Right atrium auricular region (tissue), 2 donors: ENCODE results near the gene BARD1. TPM values are rescaled to one million over a fixed set of nuclear protein-coding genes. Genes with fewer than 3 reads are reported as not detected.

ENCODE experiments used
- DNase-seq: peaks from one replicate; pipeline ENCODE4 v3.0.0-alpha.2; 2019; ENCODE audit warnings: low spot score
- H3K27ac ChIP-seq, 2 donors: fragments of 200-600 bp; sonication (generic); 1 replicate in 1 of 2; 2 replicates in 1 of 2; pipeline ENCODE4 v1.5.1; 2016 to 2019
- H3K27me3 ChIP-seq, 2 donors: fragments of 200-600 bp; sonication (generic); one replicate each; pipeline versions ENCODE4 v1.5.1 to v1.6.0; 2017 to 2019
- H3K36me3 ChIP-seq: fragments of 200-600 bp; sonication (generic); one replicate; pipeline ENCODE4 v1.5.1; 2016
- H3K4me1 ChIP-seq, 2 donors: fragments of 200-600 bp; sonication (generic); one replicate each; pipeline versions ENCODE4 v1.5.1 to v1.6.0; 2017 to 2019
- H3K4me3 ChIP-seq, 2 donors: fragments of 200-600 bp; sonication (generic); 1 replicate in 1 of 2; 2 replicates in 1 of 2; pipeline ENCODE4 v1.5.1; 2017 to 2019; ENCODE audit warnings: mild to moderate bottlenecking in 1 of 2, moderate library complexity in 1 of 2
- H3K9me3 ChIP-seq, 2 donors: fragments of 200-600 bp; sonication (generic); one replicate each; pipeline ENCODE4 v1.5.1; 2019
- CTCF ChIP-seq, 2 donors: fragments of 200-600 bp; sonication (generic); IDR thresholded peaks; one replicate each; pipeline ENCODE4 v1.5.1; 2019; ENCODE audit warnings: antibody characterized with exemption in 2 of 2
- total RNA-seq, 2 donors: library from RNA; depleted of rRNA; stranded (reverse); fragments of >200 nt; gene quantifications; one replicate each; pipeline ENCODE4 v1.1.0, GENCODE V29; 2016

The BARD1 gene
- total RNA-seq, 2 donors from 2014 or later: 13.5 to 15.7 TPM

- TF ChIP-seq CTCF (IDR thresholded peaks at IDR 0.05): no peak
- H3K9me3 ChIP-seq: peaks cover 0 to 13% of the 10 kb centered on the region in 2 donors
Observed at GRCh38 chr2:214782671-214783070, 26.8 kb downstream of the BARD1 start.

GRCh38 chr2:214781226-214781625 is 28.3 kb downstream of the BARD1 start:
- TF ChIP-seq CTCF (IDR thresholded peaks at IDR 0.05): no peak
- Histone ChIP-seq H3K4me1 (no peaks in the 10 kb centered on the region), H3K9me3 (peaks cover 0 to 13% of the 10 kb centered on the region in 2 donors), H3K4me3 (no peak overlapping the region), H3K27ac (no peak overlapping the region), H3K27me3 (no peaks in the 10 kb centered on the region), H3K36me3 (peaks cover 20% of the 10 kb centered on the region)
- DNase-seq: no peak

More at GRCh38 chr2:214782671-214783070, 26.8 kb downstream of the BARD1 start:
- peaks cover 20% of the 10 kb centered on the region for H3K36me3 ChIP-seq
- no peak for DNase-seq
- no peak overlapping the region for H3K27ac ChIP-seq
- H3K27me3 ChIP-seq: no peaks in the 10 kb centered on the region
- H3K4me1 ChIP-seq: no peaks in the 10 kb centered on the region
- no peak overlapping the region for H3K4me3 ChIP-seq

- Histone ChIP-seq H3K4me3 (no peak overlapping the region), H3K4me1 (peaks cover 0 to 5% of the 10 kb centered on the region in 2 donors), H3K27me3 (no peaks in the 10 kb centered on the region), H3K27ac (no peak overlapping the region), H3K9me3 (peaks cover 0 to 1% of the 10 kb centered on the region in 2 donors), H3K36me3 (peaks cover 16% of the 10 kb centered on the region)
- DNase-seq: no peak
- no peak for TF ChIP-seq CTCF (IDR thresholded peaks at IDR 0.05)
Observed at GRCh38 chr2:214775971-214776370, 33.5 kb downstream of the BARD1 start.

GRCh38 chr2:214774108-214774507 is 35.4 kb downstream of the BARD1 start:
- Histone ChIP-seq H3K27me3 (no peaks in the 10 kb centered on the region), H3K27ac (no peak overlapping the region), H3K36me3 (no peaks in the 10 kb centered on the region), H3K4me1 (peaks cover 0 to 5% of the 10 kb centered on the region in 2 donors), H3K9me3 (no peaks in the 10 kb centered on the region), H3K4me3 (no peak overlapping the region)
- no peak for DNase-seq
- no peak for TF ChIP-seq CTCF (IDR thresholded peaks at IDR 0.05)

- no peak overlapping the region for H3K27ac ChIP-seq
- no peak overlapping the region for H3K4me3 ChIP-seq
- no peaks in the 10 kb centered on the region for H3K27me3 ChIP-seq
- no peak for DNase-seq
- no peak for TF ChIP-seq CTCF (IDR thresholded peaks at IDR 0.05)
- no peaks in the 10 kb centered on the region for H3K9me3 ChIP-seq
- no peaks in the 10 kb centered on the region for H3K36me3 ChIP-seq
- H3K4me1 ChIP-seq: peaks cover 0 to 5% of the 10 kb centered on the region in 2 donors
Observed at GRCh38 chr2:214772443-214773015, 37.0 kb downstream of the BARD1 start.

GRCh38 chr2:214765180-214765579 is 44.3 kb downstream of the BARD1 start:
- Histone ChIP-seq H3K4me3 (no peak overlapping the region), H3K36me3 (peaks cover 16% of the 10 kb centered on the region), H3K27me3 (no peaks in the 10 kb centered on the region), H3K4me1 (no peaks in the 10 kb centered on the region), H3K9me3 (no peaks in the 10 kb centered on the region), H3K27ac (no peak overlapping the region)
- TF ChIP-seq CTCF (IDR thresholded peaks at IDR 0.05): no peak
- no peak for DNase-seq
